ENCODE results near the gene CEP85.

The CEP85 gene

GRCh38 chr1:26324550-26324949 lies 90.5 kb downstream of the CEP85 start:
- Histone ChIP-seq H3K27ac (ENCODE audit: low read depth, low read length) (no peak overlapping the region), H3K4me1 (ENCODE audit: insufficient read depth, low read length) (peaks cover 6% of the 10 kb centered on the region), H3K9ac (ENCODE audit: low read length) (no peak overlapping the region), H3K4me3 (ENCODE audit: low read depth in 1 of 2, low read length in 2 of 2) (no peak overlapping the region), H3K27me3 (ENCODE audit: control insufficient read depth in 1 of 2, insufficient read depth in 2 of 2, low read length in 2 of 2) (peaks cover 0 to 9% of the 10 kb centered on the region in 2 donors), H3K9me3 (ENCODE audit: low read length) (no peaks in the 10 kb centered on the region), H3K36me3 (ENCODE audit: insufficient read depth, low read length) (no peaks in the 10 kb centered on the region)

GRCh38 chr1:26327956-26328362 lies 94.0 kb downstream of the CEP85 start:
- Histone ChIP-seq H3K9me3 (ENCODE audit: low read length) (no peaks in the 10 kb centered on the region), H3K4me3 (ENCODE audit: low read depth in 1 of 2, low read length in 2 of 2) (no peak overlapping the region), H3K27me3 (ENCODE audit: control insufficient read depth in 1 of 2, insufficient read depth in 2 of 2, low read length in 2 of 2) (peaks cover 12 to 13% of the 10 kb centered on the region in 2 donors), H3K4me1 (ENCODE audit: insufficient read depth, low read length) (no peaks in the 10 kb centered on the region), H3K36me3 (ENCODE audit: insufficient read depth, low read length) (no peaks in the 10 kb centered on the region), H3K27ac (ENCODE audit: low read depth, low read length) (no peak overlapping the region), H3K9ac (ENCODE audit: low read length) (no peak overlapping the region)

All from muscle layer of colon (tissue), 2 donors.